DOHH2 (cell line): ENCODE measurements around the gene TMEM94.

Source experiments
- H3F3A ChIP-seq: fragments of 200-600 bp; sonication (generic), shearing (Covaris generic); 2 replicates; pipeline ENCODE4 v1.6.0; 2016; ENCODE audit warnings: antibody characterized with exemption, mild to moderate bottlenecking; ENCODE audit not compliant: control insufficient read depth, insufficient read depth
- H3K27ac ChIP-seq: fragments of 200-600 bp; sonication (generic); 2 replicates; pipeline ENCODE4 v1.5.1; 2014; ENCODE audit warnings: low read depth, mild to moderate bottlenecking, low read length, moderate library complexity
- H3K27me3 ChIP-seq: fragments of 200-600 bp; sonication (generic); 2 replicates; pipeline ENCODE4 v1.6.1; 2014; ENCODE audit warnings: mild to moderate bottlenecking, low read length, mixed read lengths; ENCODE audit not compliant: control insufficient read depth
- H3K36me3 ChIP-seq: fragments of 200-600 bp; sonication (generic); 2 replicates; pipeline ENCODE4 v1.6.1; 2014; ENCODE audit warnings: mild to moderate bottlenecking, low read length, moderate library complexity, mixed read lengths; ENCODE audit not compliant: control insufficient read depth
- H3K4me1 ChIP-seq: fragments of 200-600 bp; sonication (generic); 2 replicates; pipeline ENCODE4 v1.6.1; 2014; ENCODE audit warnings: mild to moderate bottlenecking, low read length, mixed read lengths; ENCODE audit not compliant: control insufficient read depth
- H3K4me2 ChIP-seq: fragments of 200-600 bp; sonication (generic); 2 replicates; pipeline ENCODE4 v1.6.0; 2014; ENCODE audit warnings: mild to moderate bottlenecking, low read length, moderate library complexity
- H3K4me3 ChIP-seq: fragments of 200-600 bp; sonication (generic); 2 replicates; pipeline ENCODE4 v1.5.1; 2014; ENCODE audit warnings: mild to moderate bottlenecking, low read length, mixed read lengths
- H3K79me2 ChIP-seq: fragments of 200-600 bp; sonication (generic); 2 replicates; pipeline ENCODE4 v1.6.1; 2014; ENCODE audit warnings: mild to moderate bottlenecking, low read length, mixed read lengths; ENCODE audit not compliant: control insufficient read depth
- H3K9me2 ChIP-seq: fragments of 200-600 bp; sonication (generic); replicated peaks from 2 replicates; pipeline ENCODE4 v1.6.1; 2014; ENCODE audit warnings: mild to moderate bottlenecking, low read length, mixed read lengths; ENCODE audit not compliant: control insufficient read depth
- H3K9me3 ChIP-seq: fragments of 200-600 bp; sonication (generic); 2 replicates; pipeline ENCODE4 v1.6.1; 2014; ENCODE audit warnings: antibody characterized with exemption, low read length, mixed read lengths; ENCODE audit not compliant: control insufficient read depth, insufficient read depth
- H4K20me1 ChIP-seq: fragments of 200-600 bp; sonication (generic); 2 replicates; pipeline ENCODE4 v1.6.0; 2014; ENCODE audit warnings: low read depth, mild to moderate bottlenecking, antibody characterized with exemption, low read length, moderate library complexity; ENCODE audit not compliant: control insufficient read depth, insufficient read depth
- EZH2phosphoT487 ChIP-seq: fragments of 200-600 bp; sonication (generic); IDR thresholded peaks from 2 replicates; pipeline ENCODE4 v1.6.1; 2017; ENCODE audit warnings: borderline replicate concordance, mild to moderate bottlenecking, antibody characterized with exemption, low read length, moderate library complexity, mixed read lengths
- TF ChIP-seq, protein P1 (sequence below): fragments of 200-600 bp; sonication (generic); IDR thresholded peaks from one replicate; pipeline ENCODE4 v1.5.1; 2014; ENCODE audit warnings: antibody characterized with exemption, mild to moderate bottlenecking, low read depth, low read length; ENCODE audit not compliant: poor library complexity, severe bottlenecking

The TMEM94 gene

DNA sequence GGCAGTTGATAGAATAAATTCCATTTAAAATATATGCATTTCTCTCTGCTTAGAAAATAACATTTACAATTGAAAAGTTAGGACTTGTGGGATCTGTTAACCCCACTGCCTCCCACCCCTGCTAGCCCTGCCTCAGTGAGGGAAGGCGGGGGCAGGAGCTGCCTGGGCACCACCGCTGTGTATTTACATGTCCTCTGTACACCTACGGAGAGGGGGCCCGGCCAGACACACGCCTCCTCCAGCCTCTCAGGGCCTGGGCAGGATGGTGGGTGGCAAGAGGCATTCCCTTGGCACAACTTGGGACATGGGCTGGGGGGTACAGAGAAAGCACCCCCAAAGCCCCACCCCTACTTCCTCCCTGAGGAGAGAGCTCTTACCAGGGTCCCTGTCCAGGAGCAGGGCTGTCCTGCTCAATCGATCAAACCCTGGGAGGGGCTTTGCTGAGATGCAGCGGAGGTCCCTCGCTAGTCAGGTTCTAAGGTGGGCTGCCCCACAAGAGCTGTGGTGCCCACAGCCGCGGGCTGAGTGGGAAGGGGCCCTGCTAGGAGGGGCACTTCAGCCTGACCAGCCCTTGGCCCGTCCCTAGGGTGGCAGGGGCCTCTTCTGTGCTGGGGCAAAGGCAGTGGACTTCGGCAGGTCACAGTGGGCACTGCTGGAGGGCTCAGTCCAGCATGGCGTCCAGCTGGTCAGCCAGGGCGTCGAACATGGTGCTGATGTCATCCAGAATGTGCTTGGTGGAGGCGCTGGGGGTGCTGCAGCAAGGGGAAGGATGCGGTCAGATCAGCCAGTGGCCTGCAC lies 44.2 kb downstream of the TMEM94 start:
- H3K36me3 ChIP-seq = peaks cover 3% of the 10 kb centered on the region; the same call in 1 of the 2 replicates
- H3K27me3 ChIP-seq = no peaks in the 10 kb centered on the region
- H3K27ac ChIP-seq = no peak overlapping the region
- H3K79me2 ChIP-seq = no peaks in the 10 kb centered on the region
- TF ChIP-seq, protein P1, sequence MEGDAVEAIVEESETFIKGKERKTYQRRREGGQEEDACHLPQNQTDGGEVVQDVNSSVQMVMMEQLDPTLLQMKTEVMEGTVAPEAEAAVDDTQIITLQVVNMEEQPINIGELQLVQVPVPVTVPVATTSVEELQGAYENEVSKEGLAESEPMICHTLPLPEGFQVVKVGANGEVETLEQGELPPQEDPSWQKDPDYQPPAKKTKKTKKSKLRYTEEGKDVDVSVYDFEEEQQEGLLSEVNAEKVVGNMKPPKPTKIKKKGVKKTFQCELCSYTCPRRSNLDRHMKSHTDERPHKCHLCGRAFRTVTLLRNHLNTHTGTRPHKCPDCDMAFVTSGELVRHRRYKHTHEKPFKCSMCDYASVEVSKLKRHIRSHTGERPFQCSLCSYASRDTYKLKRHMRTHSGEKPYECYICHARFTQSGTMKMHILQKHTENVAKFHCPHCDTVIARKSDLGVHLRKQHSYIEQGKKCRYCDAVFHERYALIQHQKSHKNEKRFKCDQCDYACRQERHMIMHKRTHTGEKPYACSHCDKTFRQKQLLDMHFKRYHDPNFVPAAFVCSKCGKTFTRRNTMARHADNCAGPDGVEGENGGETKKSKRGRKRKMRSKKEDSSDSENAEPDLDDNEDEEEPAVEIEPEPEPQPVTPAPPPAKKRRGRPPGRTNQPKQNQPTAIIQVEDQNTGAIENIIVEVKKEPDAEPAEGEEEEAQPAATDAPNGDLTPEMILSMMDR = no peak
- TF ChIP-seq EZH2phosphoT487 = no peak
- H3K9me2 ChIP-seq = no peaks in the 10 kb centered on the region
- no peaks in the 10 kb centered on the region for H4K20me1 ChIP-seq
- H3K9me3 ChIP-seq = no peaks in the 10 kb centered on the region
- no peaks in the 10 kb centered on the region for H3F3A ChIP-seq
- no peaks in the 10 kb centered on the region for H3K4me1 ChIP-seq
- no peak overlapping the region for H3K4me2 ChIP-seq
- no peak overlapping the region for H3K4me3 ChIP-seq

DNA sequence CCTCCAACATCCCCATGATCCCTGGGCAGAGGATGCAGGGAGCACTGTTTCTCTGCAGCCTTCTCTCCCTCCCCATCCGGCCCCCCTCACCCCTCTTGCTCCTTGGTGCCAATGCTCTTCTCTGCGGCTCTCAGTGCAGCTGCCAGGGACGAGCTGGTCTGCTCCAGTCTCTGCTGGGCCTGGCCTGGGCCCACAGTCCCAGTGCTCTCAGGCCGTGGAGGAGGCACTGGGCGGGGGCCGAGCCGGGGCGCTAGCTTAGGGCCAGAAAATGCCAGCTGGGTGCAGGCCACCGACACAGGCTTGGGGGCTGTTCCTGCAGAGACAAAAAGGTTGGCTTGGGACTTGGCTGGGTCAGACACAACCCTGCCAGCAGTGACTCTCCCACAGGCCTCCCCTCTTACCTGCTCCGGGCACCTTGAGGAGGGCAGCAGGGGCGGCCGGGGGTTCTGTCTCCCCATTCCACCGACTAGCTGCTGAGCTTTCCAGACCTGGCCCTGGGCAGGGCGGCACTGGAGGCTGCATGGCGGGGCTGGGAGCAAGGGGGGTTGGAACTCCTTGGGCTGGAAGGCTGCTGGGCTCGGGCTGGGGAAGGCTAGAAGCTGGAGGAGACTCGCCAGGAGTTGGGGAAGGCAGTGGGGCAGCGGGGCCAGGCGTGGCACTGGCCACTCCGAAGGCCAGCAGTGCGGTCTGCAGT lies 45.1 kb downstream of the TMEM94 start:
- Histone ChIP-seq H3K4me3 (no peak overlapping the region), H3K4me1 (no peaks in the 10 kb centered on the region), H3K79me2 (no peaks in the 10 kb centered on the region), H3K27ac (no peak overlapping the region), H3K9me2 (no peaks in the 10 kb centered on the region), H3K9me3 (no peaks in the 10 kb centered on the region), H3K36me3 (peaks cover under 1% of the 10 kb centered on the region; the same call in 1 of the 2 replicates), H3K4me2 (no peak overlapping the region), H3F3A (no peaks in the 10 kb centered on the region), H3K27me3 (no peaks in the 10 kb centered on the region), H4K20me1 (no peaks in the 10 kb centered on the region)
- TF ChIP-seq EZH2phosphoT487 = no peak
- TF ChIP-seq, protein P1 = no peak

DNA sequence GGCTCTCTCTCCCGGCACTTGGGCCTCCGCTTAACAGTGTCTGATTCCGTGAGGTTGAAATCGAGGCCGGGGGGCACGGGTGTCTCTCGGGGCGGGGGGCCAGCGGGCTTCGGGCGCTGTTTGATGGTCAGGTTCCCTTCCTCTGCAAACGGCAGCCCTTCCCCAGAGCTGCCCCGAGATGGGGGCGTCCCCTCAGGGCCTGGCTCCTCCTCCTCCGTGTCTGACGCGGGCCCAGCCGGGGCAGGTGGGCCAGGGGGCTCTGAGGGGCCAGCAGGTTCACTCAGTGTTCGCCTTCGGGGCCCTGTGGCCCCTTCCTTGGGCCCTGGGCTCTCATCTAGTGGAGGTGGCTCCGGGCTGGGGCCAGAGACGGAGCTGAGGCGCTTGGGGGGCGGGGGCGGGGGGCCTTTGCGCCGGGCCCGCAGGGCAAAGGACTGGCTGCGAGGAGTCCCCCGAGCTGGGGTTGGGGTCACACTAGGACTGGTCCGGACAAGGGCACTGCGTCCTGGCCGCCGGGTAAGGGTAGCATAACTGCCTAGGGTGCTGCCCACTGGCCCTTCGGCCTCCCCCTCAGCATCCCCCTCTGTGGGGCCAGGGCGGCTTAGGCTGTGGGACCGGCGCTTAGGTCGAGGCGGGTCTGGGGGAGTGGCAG lies 45.8 kb downstream of the TMEM94 start:
- H3K79me2 ChIP-seq = no peaks in the 10 kb centered on the region
- TF ChIP-seq EZH2phosphoT487 = no peak
- TF ChIP-seq, protein P1 = no peak
- H3K36me3 ChIP-seq = no peaks in the 10 kb centered on the region; the same call in 1 of the 2 replicates
- no peak overlapping the region for H3K4me3 ChIP-seq
- H3K9me3 ChIP-seq = no peaks in the 10 kb centered on the region
- no peaks in the 10 kb centered on the region for H3K4me1 ChIP-seq
- no peaks in the 10 kb centered on the region for H3F3A ChIP-seq
- no peaks in the 10 kb centered on the region for H3K27me3 ChIP-seq
- H3K4me2 ChIP-seq = no peak overlapping the region
- H3K27ac ChIP-seq = no peak overlapping the region
- no peaks in the 10 kb centered on the region for H3K9me2 ChIP-seq
- no peaks in the 10 kb centered on the region for H4K20me1 ChIP-seq
